Caco-2 (cell line): Measurements from ENCODE around the gene BHLHE41. TPM values are rescaled to one million over a fixed set of nuclear protein-coding genes. Genes with fewer than 3 reads are reported as not detected.
A peak's percentile ranks its signal among the peaks of the same experiment; 100 is the strongest.

Experiments used
- BruUV-seq: library from RNA; stranded (reverse); fragments of 400-500 nt; replicated peaks from 2 replicates; lab custom pipeline; 2021; lab: Mats Ljungman, UMichigan
- CTCF ChIA-PET: fragments of 300-600 bp; sonication (Branson Sonifier 250); formaldehyde crosslinking; loops from one replicate; lab custom pipeline; 2022; ENCODE audit warnings: antibody characterized with exemption; lab: Charles Lee
- POLR2A ChIA-PET: fragments of 300-600 bp; sonication (Branson Sonifier 250); formaldehyde crosslinking; loops from one replicate; lab custom pipeline; 2022; ENCODE audit warnings: antibody characterized with exemption; lab: Charles Lee
- DNase-seq, 2 experiments: peaks; one replicate each; pipeline versions ENCODE4 v3.0.0 to v3.0.0-alpha.2; 2020 to 2022
- H3K27me3 ChIP-seq: replicated peaks from 2 replicates; pipeline ENCODE4 v1.6.0; 2011; ENCODE audit warnings: low read length; ENCODE audit not compliant: control insufficient read depth, insufficient read depth
- H3K36me3 ChIP-seq: 2 replicates; pipeline ENCODE4 v1.5.1; 2011; ENCODE audit warnings: low read length; ENCODE audit not compliant: control insufficient read depth, insufficient read depth
- H3K4me1 ChIP-seq: fragments of 250-450 bp; sonication (Bioruptor Pico); 2 replicates; pipeline ENCODE4 v1.5.1; 2020; ENCODE audit warnings: mild to moderate bottlenecking
- H3K4me3 ChIP-seq: 2 replicates; pipeline ENCODE4 v1.5.1; 2011; ENCODE audit warnings: low read depth, mild to moderate bottlenecking, control low read depth, low read length
- H3K9me3 ChIP-seq: fragments of 250-450 bp; sonication (Bioruptor Pico); 2 replicates; pipeline ENCODE4 v1.5.1; 2020; ENCODE audit warnings: mild to moderate bottlenecking, moderate library complexity
- H3K27ac Mint-ChIP-seq: one replicate; pipeline ENCODE4 v1.8.0; 2022; ENCODE audit warnings: mixed read lengths; ENCODE audit not compliant: unreplicated experiment
- H3K27me3 Mint-ChIP-seq: one replicate; pipeline ENCODE4 v1.8.0; 2022; ENCODE audit warnings: mixed read lengths; ENCODE audit not compliant: insufficient read depth, unreplicated experiment
- H3K36me3 Mint-ChIP-seq: one replicate; pipeline ENCODE4 v1.8.0; 2022; ENCODE audit warnings: mild to moderate bottlenecking, mixed read lengths; ENCODE audit not compliant: insufficient read depth, unreplicated experiment
- H3K4me1 Mint-ChIP-seq: one replicate; pipeline ENCODE4 v1.8.0; 2022; ENCODE audit warnings: low read depth, mixed read lengths; ENCODE audit not compliant: unreplicated experiment
- H3K4me3 Mint-ChIP-seq: one replicate; pipeline ENCODE4 v1.8.0; 2022; ENCODE audit warnings: mild to moderate bottlenecking, moderate library complexity, mixed read lengths; ENCODE audit not compliant: unreplicated experiment
- H3K9me3 Mint-ChIP-seq: one replicate; pipeline ENCODE4 v1.8.0; 2022; ENCODE audit warnings: mixed read lengths; ENCODE audit not compliant: unreplicated experiment
- intact Hi-C: fragments of 100-400 bp; cut with micrococcal nuclease; formaldehyde crosslinking; loops from one replicate; pipeline ENCODE4 v1.10.0; 2022; ENCODE audit not compliant: unreplicated experiment
- total RNA-seq: library from RNA; stranded (reverse); gene quantifications from 2 replicates; pipeline ENCODE4 v1.2.3, GENCODE V29; 2022
- TF ChIP-seq, protein P1 (sequence below), 2 experiments: fragments of 200-600 bp in 1 of 2; IDR thresholded peaks; 1 replicate in 1 of 2; 2 replicates in 1 of 2; pipeline versions ENCODE4 v1.5.1 to v1.8.0; 2011 to 2022; ENCODE audit warnings: antibody characterized with exemption in 1 of 2, control low read depth in 1 of 2, inconsistent platforms in 1 of 2, low read depth in 1 of 2, low read length in 1 of 2, mild to moderate bottlenecking in 1 of 2, moderate library complexity in 1 of 2; ENCODE audit not compliant: insufficient read depth in 1 of 2, severe bottlenecking in 1 of 2, unreplicated experiment in 1 of 2

The BHLHE41 gene
- total RNA-seq, 1 experiment from 2014 or later, result 3.2 TPM

DNA sequence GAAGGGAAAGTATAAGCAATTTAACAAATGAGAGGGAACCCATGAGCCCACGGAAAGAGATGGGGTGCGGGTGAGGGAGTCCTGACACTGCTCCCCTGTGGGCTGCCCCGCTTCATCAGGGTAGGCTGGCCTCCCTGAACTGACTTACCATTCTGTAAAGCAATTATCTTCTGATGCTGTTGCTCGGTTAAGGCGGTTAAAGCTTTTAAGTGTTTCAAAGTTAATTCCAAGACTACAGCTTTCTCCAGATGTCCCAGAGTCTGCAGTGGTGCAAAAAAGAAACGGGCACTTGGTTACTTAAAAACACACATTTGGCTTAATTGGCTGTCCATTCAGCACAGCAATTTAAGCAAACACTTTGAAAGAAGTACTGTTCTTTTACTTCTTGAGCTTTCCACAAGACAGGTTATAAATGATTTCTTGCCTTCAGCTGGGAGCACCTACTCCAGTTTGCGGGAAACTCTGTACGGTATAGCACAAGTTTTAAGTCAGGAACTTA, 1.3 kb downstream of the BHLHE41 start:
- no peak for DNase-seq
- POLR2A ChIA-PET, result no interaction called here
- Mint-ChIP-seq H3K36me3 (peaks cover 8% of the 10 kb centered on the region), H3K27me3 (peaks cover 32% of the 10 kb centered on the region), H3K4me1 (peaks cover 28% of the 10 kb centered on the region), H3K27ac (no peak overlapping the region), H3K9me3 (no peaks in the 10 kb centered on the region), H3K4me3 (peak overlapping the region; percentile 75)
- Histone ChIP-seq H3K4me3 (no peak overlapping the region; the same call in 1 of the 2 replicates), H3K4me1 (peaks cover 21% of the 10 kb centered on the region), H3K9me3 (no peaks in the 10 kb centered on the region), H3K36me3 (no peaks in the 10 kb centered on the region), H3K27me3 (peaks cover 13% of the 10 kb centered on the region)
- TF ChIP-seq, protein P1, sequence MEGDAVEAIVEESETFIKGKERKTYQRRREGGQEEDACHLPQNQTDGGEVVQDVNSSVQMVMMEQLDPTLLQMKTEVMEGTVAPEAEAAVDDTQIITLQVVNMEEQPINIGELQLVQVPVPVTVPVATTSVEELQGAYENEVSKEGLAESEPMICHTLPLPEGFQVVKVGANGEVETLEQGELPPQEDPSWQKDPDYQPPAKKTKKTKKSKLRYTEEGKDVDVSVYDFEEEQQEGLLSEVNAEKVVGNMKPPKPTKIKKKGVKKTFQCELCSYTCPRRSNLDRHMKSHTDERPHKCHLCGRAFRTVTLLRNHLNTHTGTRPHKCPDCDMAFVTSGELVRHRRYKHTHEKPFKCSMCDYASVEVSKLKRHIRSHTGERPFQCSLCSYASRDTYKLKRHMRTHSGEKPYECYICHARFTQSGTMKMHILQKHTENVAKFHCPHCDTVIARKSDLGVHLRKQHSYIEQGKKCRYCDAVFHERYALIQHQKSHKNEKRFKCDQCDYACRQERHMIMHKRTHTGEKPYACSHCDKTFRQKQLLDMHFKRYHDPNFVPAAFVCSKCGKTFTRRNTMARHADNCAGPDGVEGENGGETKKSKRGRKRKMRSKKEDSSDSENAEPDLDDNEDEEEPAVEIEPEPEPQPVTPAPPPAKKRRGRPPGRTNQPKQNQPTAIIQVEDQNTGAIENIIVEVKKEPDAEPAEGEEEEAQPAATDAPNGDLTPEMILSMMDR (IDR thresholded peaks at IDR 0.05; ENCODE audit: insufficient read depth in 1 of 2, low read depth in 1 of 2, low read length in 1 of 2, severe bottlenecking in 1 of 2, unreplicated experiment in 1 of 2), result no peak
- BruUV-seq, result no TSS peak
- intact Hi-C loops, result loop anchor here (2.0 to 5.0 kb wide), 3 partner anchors 151 to 509 kb away; no protein-coding TSS in a partner anchor
- CTCF ChIA-PET, result interaction anchor here (0.6 to 3.1 kb wide), 7 partner anchors 8 to 578 kb away, joined by 3 to 12 read pairs (median 4); no protein-coding TSS in a partner anchor

- intact Hi-C loops, result loop anchor here (2.0 to 5.0 kb wide), 3 partner anchors 152 to 509 kb away; no protein-coding TSS in a partner anchor
- Histone ChIP-seq H3K27me3 (peaks cover 11% of the 10 kb centered on the region), H3K36me3 (no peaks in the 10 kb centered on the region), H3K4me1 (peaks cover 21% of the 10 kb centered on the region), H3K9me3 (no peaks in the 10 kb centered on the region), H3K4me3 (peak overlapping the region; percentile 52)
- BruUV-seq, result no TSS peak
- TF ChIP-seq, protein P1 (IDR thresholded peaks at IDR 0.05; ENCODE audit: insufficient read depth in 1 of 2, low read depth in 1 of 2, low read length in 1 of 2, severe bottlenecking in 1 of 2, unreplicated experiment in 1 of 2), result peak in 1 of 2 experiments; percentile 17
- H3K36me3 Mint-ChIP-seq, result peaks cover 8% of the 10 kb centered on the region
- no peak overlapping the region for H3K27ac Mint-ChIP-seq
- DNase-seq, result peak in 1 of 2 experiments; percentile 68
- H3K4me3 Mint-ChIP-seq, result peak overlapping the region; percentile 75
- H3K9me3 Mint-ChIP-seq, result no peaks in the 10 kb centered on the region
- H3K4me1 Mint-ChIP-seq, result peaks cover 28% of the 10 kb centered on the region
- ChIA-PET CTCF (interaction anchor here (0.7 to 3.1 kb wide), 8 partner anchors 8 to 579 kb away, joined by 3 to 12 read pairs (median 5); no protein-coding TSS in a partner anchor), POLR2A (no interaction called here)
- H3K27me3 Mint-ChIP-seq, result peaks cover 28% of the 10 kb centered on the region
Observed at GRCh38 chr12:26122681-26123481, 2.0 kb downstream of the BHLHE41 start.

DNA sequence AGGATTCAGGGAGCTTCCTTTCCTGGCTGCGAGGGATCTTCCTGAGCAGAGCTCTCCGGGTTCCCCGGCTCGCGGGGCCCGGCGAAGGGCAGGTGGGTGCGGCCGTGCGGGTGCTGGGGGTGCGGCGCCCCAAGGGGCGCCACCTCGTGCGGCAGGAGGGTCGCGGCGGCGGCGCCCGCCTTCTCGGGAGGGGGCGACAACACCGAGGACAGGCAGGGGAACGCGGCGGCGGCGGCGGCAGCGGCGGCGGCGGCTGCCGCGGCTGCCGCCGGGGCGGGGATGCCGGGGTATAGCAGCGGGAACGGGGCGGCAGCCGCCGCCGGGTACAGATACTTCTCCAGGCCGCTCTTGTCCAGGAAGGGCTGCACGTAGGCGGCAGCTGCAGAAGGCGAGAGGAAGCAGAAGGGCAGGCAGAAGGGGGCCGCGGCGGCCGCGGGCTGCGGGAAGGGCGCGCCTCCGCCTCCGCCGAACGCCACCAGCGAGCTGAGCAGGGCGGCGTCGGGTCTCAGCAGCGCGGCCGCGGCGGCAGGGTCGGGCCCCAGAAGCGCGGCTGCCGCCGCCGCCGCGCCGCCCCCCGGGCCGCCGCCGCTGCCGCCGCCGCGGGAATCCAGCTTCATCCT, 2.7 kb downstream of the BHLHE41 start:
- H3K9me3 ChIP-seq, result no peaks in the 10 kb centered on the region
- Mint-ChIP-seq H3K27ac (no peak overlapping the region), H3K27me3 (peaks cover 23% of the 10 kb centered on the region), H3K4me3 (peak overlapping the region; percentile 75), H3K36me3 (peaks cover 8% of the 10 kb centered on the region), H3K4me1 (peaks cover 22% of the 10 kb centered on the region), H3K9me3 (no peaks in the 10 kb centered on the region)
- intact Hi-C loops, result loop anchor here (2.0 to 5.0 kb wide), 3 partner anchors 153 to 510 kb away; no protein-coding TSS in a partner anchor
- no TSS peak for BruUV-seq
- ChIA-PET POLR2A (no interaction called here), CTCF (interaction anchor here (0.7 to 3.1 kb wide), 8 partner anchors 8 to 579 kb away, joined by 3 to 12 read pairs (median 5); no protein-coding TSS in a partner anchor)
- TF ChIP-seq, protein P1 (IDR thresholded peaks at IDR 0.05; ENCODE audit: insufficient read depth in 1 of 2, low read depth in 1 of 2, low read length in 1 of 2, severe bottlenecking in 1 of 2, unreplicated experiment in 1 of 2), result no peak
- H3K4me3 ChIP-seq, result peak overlapping the region; percentile 52
- peaks cover 11% of the 10 kb centered on the region for H3K27me3 ChIP-seq
- H3K4me1 ChIP-seq, result peaks cover 21% of the 10 kb centered on the region
- H3K36me3 ChIP-seq, result no peaks in the 10 kb centered on the region
- peak in 1 of 2 experiments; percentile 54 for DNase-seq
